Esophagus squamous epithelium (tissue), 5 donors: ENCODE results near the gene PRRX1. TPM values are rescaled to one million over a fixed set of nuclear protein-coding genes. Genes with fewer than 3 reads are reported as not detected.

Experiments used
- DNase-seq: peaks from one replicate; lab custom pipeline; 2025; lab: John Stamatoyannopoulos, UW
- H3K27ac ChIP-seq, 4 donors: fragments of 200-600 bp; sonication (generic); one replicate each; pipeline ENCODE4 v1.5.1; 2016 to 2019; ENCODE audit warnings: mild to moderate bottlenecking in 1 of 4
- H3K27me3 ChIP-seq, 4 donors: fragments of 200-600 bp; sonication (generic); 1 replicate in 3 of 4; 2 replicates in 1 of 4; pipeline versions ENCODE4 v1.5.1 to v1.6.0; 2017 to 2021; ENCODE audit warnings: antibody characterized with exemption in 1 of 4
- H3K36me3 ChIP-seq, 3 donors: fragments of 200-600 bp; sonication (generic); one replicate each; pipeline ENCODE4 v1.5.1; 2016 to 2019
- H3K4me1 ChIP-seq, 3 donors: fragments of 200-600 bp; sonication (generic); one replicate each; pipeline ENCODE4 v1.5.1; 2017 to 2019
- H3K4me3 ChIP-seq, 4 donors: fragments of 200-600 bp; sonication (generic); 1 replicate in 3 of 4; 2 replicates in 1 of 4; pipeline ENCODE4 v1.5.1; 2016 to 2019; ENCODE audit warnings: mild to moderate bottlenecking in 2 of 4, moderate library complexity in 1 of 4
- H3K9me3 ChIP-seq, 3 donors: fragments of 200-600 bp; sonication (generic); one replicate each; pipeline ENCODE4 v1.5.1; 2016 to 2019
- CTCF ChIP-seq, 6 experiments: fragments of 450-650 bp in 4 of 6; fragments of 200-600 bp in 2 of 6; sonication (generic) in 2 of 6; IDR thresholded peaks; one replicate each; pipeline ENCODE4 v1.5.1; 2016 to 2019; ENCODE audit warnings: antibody characterized with exemption in 6 of 6, mild to moderate bottlenecking in 4 of 6, moderate library complexity in 4 of 6
- POLR2A ChIP-seq, 4 donors: fragments of 450-650 bp; IDR thresholded peaks; one replicate each; pipeline ENCODE4 v1.6.1; 2017; ENCODE audit warnings: antibody characterized with exemption in 4 of 4, mild to moderate bottlenecking in 4 of 4, moderate library complexity in 3 of 4
- WGBS, 2 donors: methylation state at CpG; one replicate each; pipeline ENCODE4 v1.1.5; 2018; 5-methylcytosine and 5-hydroxymethylcytosine counted together
- intact Hi-C: fragments of 100-400 bp; cut with DNase I; formaldehyde crosslinking; loops from one replicate; pipeline ENCODE4 v1.15.0; 2022
- total RNA-seq, 4 donors: library from RNA; depleted of rRNA; stranded (reverse); fragments of >200 nt; gene quantifications; one replicate each; pipeline ENCODE4 v1.1.0, GENCODE V29; 2016
- donor health status: DM: yes; HTN: yes; CAD: no.

PRRX1 gene
- total RNA-seq, 4 donors from 2014 or later, result 2.2 to 20.4 (median 10.3) TPM

DNA sequence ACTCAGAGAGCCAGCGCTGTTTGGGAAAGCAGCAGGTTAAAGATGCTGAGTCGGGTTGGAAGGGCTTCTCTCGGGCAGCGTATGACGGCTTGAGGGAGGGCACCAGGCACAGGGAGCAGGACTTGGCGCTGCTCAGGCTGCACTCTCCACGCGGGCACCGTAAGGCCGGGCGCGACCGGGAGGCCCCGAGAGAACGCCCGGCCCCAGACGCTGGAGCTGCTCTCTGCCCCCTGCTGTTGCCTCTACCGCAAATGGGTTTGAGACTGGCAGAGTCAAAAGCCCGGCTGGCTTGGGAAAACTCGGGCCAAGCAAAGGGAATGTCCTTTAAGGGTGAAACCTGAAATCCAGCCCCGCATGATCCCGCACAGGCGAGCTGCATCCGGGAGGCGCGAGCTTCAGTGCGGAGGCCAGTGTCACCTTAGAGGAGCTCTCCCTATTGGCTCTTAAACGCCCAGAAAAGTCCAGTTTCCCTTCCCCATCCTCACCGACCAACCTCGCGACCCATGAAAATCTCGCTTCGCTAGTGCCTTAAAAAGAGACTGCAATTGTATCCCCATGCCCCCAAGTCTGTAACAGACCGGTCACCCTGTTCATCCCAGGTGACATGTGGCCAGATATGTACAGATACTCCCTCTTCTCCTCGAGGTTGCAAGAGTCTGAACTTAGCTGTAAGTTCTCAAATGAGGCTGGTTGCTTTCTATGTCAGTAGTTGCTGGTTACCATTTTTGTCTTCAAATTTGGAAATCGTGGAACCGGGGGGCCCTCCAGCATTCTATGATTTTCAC, 1.1 kb downstream of the PRRX1 start:
- Histone ChIP-seq H3K27me3 (peaks cover 0 to 100% (median 0%) of the 10 kb centered on the region in 4 donors), H3K27ac (peak overlapping the region; percentile 77 to 91 (median 86)), H3K4me3 (peak overlapping the region; percentile 50 to 66 (median 57)), H3K36me3 (no peaks in the 10 kb centered on the region), H3K4me1 (peaks cover 8 to 65% (median 17%) of the 10 kb centered on the region in 3 donors), H3K9me3 (no peaks in the 10 kb centered on the region)
- 32 to 42% methylated on average over 17 to 19 of the region's 37 CpGs for WGBS, 2 donors
- no peak for TF ChIP-seq CTCF (IDR thresholded peaks at IDR 0.05)
- no peak for TF ChIP-seq POLR2A (IDR thresholded peaks at IDR 0.05)
- DNase-seq, result no peak
- intact Hi-C loops, result no loop called here

DNA sequence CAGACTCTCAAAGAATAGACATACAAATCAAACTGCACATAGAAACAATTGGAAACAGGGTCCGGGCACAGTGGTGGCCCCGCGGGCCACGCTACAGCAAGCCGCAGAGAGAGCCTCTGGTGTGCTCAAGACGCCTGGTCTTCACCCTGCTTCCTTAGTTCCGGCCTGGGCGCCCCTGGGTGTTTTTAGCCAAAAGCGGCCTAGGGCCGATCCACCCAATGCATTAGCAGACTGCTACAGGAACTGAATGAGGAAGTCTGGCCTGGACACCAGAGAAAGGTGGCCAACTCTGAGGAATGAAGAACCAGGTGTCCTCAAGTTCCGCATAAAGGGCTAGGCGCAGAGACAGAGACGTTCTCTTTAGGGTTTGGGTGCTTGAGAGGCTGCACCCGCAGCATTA, 1.7 kb downstream of the PRRX1 start:
- intact Hi-C loops, result no loop called here
- Histone ChIP-seq H3K4me3 (peak overlapping the region in 3 of 4 donors; percentile 54 to 66 (median 60)), H3K9me3 (no peaks in the 10 kb centered on the region), H3K27me3 (peaks cover 0 to 99% (median 0%) of the 10 kb centered on the region in 4 donors), H3K27ac (peak overlapping the region in 3 of 4 donors; percentile 77 to 91 (median 85)), H3K4me1 (peaks cover 8 to 65% (median 17%) of the 10 kb centered on the region in 3 donors), H3K36me3 (no peaks in the 10 kb centered on the region)
- no peak for DNase-seq
- TF ChIP-seq POLR2A (IDR thresholded peaks at IDR 0.05) (no peak), CTCF (IDR thresholded peaks at IDR 0.05) (no peak)
- WGBS, 2 donors, result 67 to 73% methylated on average over 5 to 11 of the region's 14 CpGs

GRCh38 chr1:170666541-170667254, 2.8 kb downstream of the PRRX1 start:
- Histone ChIP-seq H3K9me3 (no peaks in the 10 kb centered on the region), H3K27ac (peak overlapping the region in 1 of 4 donors; percentile 6), H3K36me3 (no peaks in the 10 kb centered on the region), H3K4me1 (peaks cover 6 to 60% (median 13%) of the 10 kb centered on the region in 3 donors), H3K27me3 (peaks cover 0 to 99% (median 0%) of the 10 kb centered on the region in 4 donors), H3K4me3 (no peak overlapping the region)
- TF ChIP-seq POLR2A (IDR thresholded peaks at IDR 0.05) (no peak), CTCF (IDR thresholded peaks at IDR 0.05) (no peak)
- intact Hi-C loops, result no loop called here
- WGBS, 2 donors, result 51 to 74% methylated on average over 17 to 19 of the region's 32 CpGs
- no peak for DNase-seq

DNA sequence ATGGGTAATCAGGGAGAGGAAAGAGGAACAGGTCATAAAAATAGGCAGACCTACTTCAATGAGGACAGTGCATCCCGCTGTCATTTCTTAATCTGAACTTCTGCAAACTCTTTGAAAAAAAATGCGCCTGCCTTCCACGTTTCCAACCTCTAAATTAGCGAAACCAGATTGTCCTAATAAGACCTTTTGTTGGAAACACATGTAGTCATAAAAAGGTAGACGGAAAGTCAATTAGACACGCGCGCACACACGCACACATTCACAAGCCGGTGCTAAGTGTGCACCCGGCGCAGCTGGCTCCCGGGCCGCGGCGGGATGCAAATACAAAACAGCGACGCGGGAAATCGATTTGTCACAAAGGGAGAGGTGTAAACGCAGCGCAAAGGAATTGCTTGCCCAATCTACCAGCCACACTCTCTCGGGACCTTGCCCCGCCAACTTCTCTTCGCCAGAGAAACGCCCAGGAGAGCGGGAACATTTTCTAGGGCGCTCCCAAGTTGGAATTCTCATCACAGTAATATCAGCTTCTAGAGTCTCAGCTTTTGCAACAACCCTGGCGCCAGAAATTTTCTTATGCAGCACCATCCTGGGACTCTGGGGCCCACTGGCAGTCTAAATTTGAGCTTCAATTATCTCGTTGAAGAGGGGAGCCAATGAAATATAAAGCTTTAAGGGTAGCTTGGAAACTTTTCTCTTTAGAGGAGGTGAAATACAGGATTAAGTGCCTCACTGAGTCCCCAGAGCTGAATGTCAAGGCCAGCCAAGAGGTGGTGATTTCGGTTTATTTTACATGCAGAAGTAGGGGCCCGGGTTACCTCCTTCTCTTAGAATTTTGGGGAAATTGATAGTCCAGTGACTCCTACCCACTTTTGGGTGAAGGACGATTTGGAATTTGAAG, 4.5 kb downstream of the PRRX1 start:
- WGBS, 2 donors, result 38 to 51% methylated on average over 31 to 33 of the region's 33 CpGs
- Histone ChIP-seq H3K4me1 (peaks cover 0 to 43% (median 7%) of the 10 kb centered on the region in 3 donors), H3K4me3 (no peak overlapping the region), H3K27ac (no peak overlapping the region), H3K9me3 (no peaks in the 10 kb centered on the region), H3K36me3 (no peaks in the 10 kb centered on the region), H3K27me3 (peaks cover 0 to 90% (median 0%) of the 10 kb centered on the region in 4 donors)
- TF ChIP-seq CTCF (IDR thresholded peaks at IDR 0.05), result no peak
- no peak for DNase-seq
- intact Hi-C loops, result no loop called here
